Measurements from ENCODE around the gene SOX2.
"Not testable (repeated sequence)": the region's sequence is repeated elsewhere in the genome, so short reads cannot be mapped to it uniquely, and the experiment has no call there.

Gene SOX2

GRCh38 chr3:181724192-181724965 lies 12.7 kb downstream of the SOX2 start:
- no peak for DNase-seq

GRCh38 chr3:181725131-181725731 lies 13.5 kb downstream of the SOX2 start:
- no peak for DNase-seq

- no peak for DNase-seq
These were observed 14.1 kb downstream of the SOX2 start for GRCh38 chr3:181725830-181726229.

DNA sequence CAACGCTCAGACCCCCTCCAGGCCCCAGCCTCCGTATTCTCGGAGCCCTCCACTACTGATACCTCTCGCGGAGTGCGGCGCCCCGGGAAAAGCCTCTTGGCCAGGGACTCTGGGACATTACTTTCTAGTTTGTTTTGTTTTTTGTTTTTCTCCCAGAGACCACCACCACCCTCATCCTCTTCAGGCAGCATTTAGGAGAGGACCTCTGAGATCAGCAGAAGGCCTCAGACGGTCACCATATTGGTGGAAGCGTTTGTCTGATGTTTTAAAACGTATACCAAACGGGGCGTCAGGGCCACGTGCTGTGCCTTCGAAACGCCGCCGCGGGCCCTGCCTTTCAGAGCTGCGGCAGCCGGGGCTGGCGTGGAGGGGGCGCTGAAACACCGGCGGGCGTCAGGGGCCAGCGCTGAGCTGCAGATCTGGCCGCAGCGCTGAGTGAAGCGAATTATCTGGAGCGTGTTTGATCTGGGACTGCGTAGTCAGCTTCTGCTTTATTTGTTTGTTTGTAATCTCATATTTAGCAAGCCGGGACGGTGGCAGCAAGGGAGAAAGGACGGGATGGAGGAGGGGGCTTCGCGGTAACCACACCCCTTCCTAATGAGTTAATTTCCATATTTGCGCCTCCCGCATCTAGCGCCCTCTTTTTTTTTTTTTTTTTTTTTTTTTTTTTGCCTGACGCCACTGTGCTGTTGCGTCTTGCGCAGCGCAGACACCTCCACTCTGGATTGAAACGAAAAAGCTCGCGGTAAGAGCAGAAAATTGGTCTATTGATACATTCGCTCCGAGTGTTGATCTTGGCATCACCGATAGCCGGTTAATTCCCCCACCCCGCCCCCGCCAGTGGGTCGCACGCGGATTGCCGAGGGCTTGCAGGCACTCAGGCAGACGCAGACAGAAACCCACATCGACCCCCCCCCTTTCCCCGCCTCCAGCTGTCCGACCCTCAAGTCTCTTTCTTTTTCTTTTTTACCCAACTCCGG lies 14.9 kb downstream of the SOX2 start:
- DNase-seq: no peak

DNA sequence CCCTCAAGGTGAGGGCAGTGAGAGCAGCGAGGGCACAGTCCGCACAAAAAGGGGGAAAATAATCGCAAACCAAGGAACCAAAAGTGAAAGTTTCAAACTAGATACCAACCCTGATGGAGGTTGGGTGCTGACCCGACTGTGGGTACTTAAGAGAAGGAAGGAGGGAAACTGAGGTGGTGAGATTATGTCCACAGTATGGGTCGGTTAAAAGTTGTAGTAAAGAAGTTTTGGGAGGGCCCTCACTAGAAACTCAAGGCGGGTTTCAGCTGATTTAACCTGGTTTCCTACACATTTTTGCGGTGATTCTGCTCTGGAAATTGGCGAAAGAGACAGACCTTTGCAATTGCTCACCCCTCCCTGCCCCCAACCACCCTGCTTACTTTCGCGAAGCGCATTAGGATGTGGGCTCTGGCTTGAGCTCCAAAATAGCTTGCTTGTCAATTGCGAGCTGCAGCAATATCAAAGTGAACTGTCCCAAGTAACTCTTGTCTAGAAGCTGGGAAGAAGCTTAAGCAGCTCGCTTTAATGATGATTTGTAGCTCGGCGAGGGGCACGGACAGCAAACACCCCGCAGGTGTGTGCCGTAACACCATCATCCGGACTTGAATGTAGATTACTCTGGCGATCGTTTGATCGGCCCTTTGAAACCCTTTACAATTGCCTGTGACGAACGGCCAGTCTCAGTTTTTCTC lies 15.8 kb downstream of the SOX2 start:
- no peak for DNase-seq

DNA sequence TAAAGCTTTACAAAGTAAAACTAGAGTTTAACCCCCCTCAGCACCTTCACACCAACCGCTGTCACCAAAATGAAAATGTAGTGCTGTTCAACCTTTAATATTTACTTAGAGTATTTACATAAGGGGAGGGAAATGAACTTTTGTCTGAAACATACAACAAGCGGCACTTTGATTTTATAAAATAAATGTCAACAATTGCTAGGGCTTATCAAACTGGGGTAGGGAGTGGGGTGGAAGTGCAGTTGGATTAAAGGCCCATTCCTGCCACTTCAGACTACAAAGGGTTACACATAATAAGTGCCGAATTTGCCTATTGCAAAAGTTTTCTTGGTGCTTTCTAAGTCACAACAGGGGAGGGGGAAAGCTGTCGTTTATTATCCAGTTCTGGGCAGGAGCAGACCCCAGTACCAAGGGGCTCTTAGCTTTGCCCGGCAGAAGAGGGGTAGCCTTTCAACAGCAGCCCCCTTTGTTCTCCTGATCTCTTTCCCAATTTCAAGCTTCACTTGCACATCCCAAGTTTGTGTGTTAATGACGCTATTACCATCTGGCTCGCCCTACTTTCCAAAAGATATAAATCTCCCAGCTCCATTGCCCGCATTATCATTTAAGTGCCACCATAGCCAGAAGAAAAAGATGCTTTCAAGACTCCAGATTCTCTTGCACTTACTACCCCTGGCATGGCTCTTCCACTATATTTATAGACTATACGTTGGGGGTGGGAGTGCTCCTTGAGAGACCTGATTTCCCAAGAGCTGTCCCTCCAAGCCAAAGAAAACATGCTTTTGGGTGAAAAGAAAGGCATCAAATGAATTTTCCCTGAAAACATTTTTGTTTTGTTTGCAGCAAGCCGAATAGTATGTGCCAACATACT lies 17.0 kb downstream of the SOX2 start:
- DNase-seq: no peak

GRCh38 chr3:181729341-181729869 lies 17.7 kb downstream of the SOX2 start:
- no peak for DNase-seq

GRCh38 chr3:181730316-181730715 lies 18.6 kb downstream of the SOX2 start:
- DNase-seq: no peak

- DNase-seq: no peak
These were observed 19.2 kb downstream of the SOX2 start for GRCh38 chr3:181730934-181731333.

- DNase-seq: no peak
These were observed 24.2 kb downstream of the SOX2 start for GRCh38 chr3:181735911-181736310.

DNA sequence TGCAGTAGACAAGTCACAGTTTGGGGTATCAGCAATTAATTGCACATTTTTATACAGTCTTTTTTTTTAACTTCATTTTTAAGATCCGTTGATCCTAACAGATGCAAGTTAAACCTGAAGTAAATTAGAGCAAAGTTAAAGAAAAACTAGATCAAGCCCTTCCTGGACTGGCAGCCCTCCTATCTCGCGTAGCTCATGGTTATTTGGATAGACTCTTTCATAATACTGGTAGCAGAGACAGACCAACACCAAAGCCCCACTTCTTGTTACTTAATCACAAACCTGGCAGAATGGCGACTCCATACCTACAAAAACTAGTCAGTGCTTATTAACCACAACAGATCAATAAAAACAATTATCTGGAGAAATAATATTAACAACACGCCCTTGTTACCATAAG lies 26.8 kb downstream of the SOX2 start:
- DNase-seq: no peak

- DNase-seq: no peak
These were observed 27.9 kb downstream of the SOX2 start for GRCh38 chr3:181739628-181740027.

DNA sequence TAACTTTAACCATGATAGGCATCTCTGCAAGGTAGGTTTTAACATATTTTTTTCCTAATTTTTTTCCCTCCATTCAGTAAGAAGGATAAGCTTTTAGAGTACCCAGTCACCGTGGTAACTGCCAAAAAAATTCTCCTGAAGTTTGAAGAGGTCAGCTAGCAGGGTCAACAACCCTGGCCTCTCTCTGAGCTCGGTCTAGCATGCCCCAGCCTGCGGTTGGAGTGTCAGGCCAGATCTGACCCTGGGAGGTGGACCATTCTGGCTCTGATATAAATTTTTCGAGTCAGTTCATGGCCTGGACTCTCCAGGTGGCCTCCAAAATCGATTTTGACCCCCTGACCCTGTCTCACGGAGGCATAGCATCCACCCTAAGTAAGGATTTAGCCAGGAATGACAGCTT lies 29.7 kb downstream of the SOX2 start:
- DNase-seq: no peak

- no peak for DNase-seq
These were observed 40.5 kb downstream of the SOX2 start for GRCh38 chr3:181752202-181752671.

DNA sequence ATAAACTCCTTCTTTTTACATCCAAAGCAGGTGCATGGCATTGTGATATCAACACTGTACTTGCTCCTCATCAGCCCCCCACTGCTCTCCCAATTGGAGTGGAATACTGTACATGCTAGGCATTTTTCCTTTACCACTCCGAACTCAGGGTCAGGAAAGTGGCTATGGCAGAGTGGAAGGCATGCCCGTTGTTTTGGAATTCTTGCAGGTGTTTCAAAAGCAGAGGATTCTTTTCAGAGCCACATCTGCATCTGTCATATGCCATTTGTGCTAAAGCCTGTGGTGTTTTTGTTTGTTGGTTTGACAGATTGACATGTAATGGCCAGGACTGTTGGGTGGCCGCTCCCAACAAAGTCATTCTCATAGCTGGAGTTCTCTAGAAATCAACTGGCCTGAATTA lies 41.7 kb downstream of the SOX2 start:
- no peak for DNase-seq

- no peak for DNase-seq
These were observed 44.2 kb downstream of the SOX2 start for GRCh38 chr3:181755959-181756358.

DNA sequence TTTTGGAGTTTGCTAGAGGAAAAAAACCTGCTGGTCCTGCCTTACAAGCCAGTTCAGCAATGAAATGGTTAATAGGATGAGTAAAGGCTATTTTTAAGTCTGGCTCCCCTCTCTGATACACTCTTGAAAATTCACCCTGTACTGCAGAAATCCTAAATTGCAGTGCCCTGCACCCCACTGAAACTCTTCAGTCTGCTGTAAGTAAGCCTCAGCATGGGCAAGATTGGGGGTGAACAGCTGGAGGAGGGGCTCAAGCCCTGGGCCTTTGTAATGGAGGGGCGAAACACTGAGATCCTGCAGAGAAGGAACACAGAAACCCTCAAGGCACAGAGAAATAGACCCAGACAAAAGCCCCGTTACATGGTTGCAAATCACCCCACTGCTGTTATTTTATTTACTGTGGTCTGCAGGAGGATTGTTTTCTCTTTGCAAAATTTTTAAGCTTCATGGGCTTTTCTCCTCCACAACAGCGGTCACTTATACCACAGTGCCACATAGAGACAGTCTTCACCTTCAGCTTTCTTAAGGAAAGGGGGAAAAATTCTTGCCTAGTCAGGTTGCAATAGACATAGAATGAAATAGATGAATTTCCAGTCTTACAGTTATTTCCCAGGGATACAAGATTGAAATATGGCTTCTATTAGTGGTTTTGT lies 45.0 kb downstream of the SOX2 start:
- DNase-seq: no peak

DNA sequence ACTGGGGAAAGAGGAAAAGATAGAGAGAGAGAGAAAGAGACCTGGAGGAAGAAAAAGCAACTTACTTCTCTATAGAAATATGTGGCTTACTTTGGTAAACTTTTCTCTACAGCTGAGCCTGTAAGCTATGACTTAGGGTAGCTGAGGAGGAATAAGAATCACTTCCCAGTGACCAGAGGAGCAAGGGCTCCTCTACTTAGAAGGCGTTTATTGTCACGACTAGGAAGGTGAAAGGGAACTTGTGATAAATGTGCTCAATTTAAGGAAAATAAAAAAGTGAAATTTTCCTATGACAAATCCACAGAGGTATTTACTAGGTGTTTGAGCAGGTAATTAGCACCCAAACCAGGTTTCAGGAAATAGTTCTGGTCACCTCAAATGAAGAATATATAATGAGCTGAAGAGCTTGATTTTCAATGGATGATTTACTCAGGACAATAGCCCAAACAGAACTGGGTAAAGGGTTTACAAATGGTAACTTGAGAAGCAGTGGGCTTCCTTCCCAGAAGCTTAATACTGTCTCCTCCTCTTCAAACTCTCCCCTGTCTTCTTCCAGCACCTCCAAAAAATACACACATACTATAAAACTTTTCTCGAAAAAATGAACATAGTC lies 46.1 kb downstream of the SOX2 start:
- no peak for DNase-seq

DNA sequence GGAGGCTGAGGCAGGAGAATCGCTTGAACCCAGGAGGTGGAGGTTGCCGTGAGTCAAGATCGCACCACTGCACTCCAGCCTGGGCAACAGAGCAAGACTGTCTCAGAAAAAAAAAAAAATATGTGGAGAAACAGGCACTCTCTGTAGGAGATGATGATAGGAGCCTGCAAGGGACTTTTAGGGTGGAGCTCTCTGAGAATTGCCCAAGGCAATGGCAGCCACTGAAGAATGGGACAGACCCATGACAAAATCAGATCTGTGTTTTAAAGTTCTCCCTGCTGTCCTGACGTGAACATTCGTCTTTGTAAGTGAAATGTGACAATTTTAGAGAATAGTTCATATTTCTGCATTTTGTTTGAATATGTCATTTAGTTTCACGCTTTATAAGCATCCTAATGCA lies 50.2 kb downstream of the SOX2 start:
- DNase-seq: no peak

DNA sequence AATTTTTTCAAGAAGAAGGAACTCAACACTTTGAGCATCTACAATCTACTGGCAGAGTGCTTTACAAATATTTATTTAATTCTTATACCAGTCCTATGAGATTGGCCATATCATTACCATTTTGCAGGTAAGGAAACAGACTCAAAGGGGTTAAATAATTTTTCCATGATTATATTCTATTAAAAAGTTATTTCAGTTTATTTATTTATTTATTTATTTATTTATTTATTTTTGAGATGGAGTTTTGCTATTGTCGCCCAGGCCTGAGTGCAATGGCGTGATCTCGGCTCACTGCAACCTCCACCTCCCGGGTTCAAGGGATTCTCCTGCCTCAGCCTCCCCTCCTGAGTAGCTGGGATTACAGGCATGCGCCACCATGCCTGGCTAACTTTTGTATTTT lies 52.3 kb downstream of the SOX2 start:
- not testable (repeated sequence) for DNase-seq

Measured in stimulated activated CD4-positive, alpha-beta T cell treated with anti-CD3 and anti-CD28 coated beads, Interleukin-4, amount 100 ng/mL, for 4 hours (primary cell).